WI38 (cell line): Measurements from ENCODE around the gene ARHGDIB.

ENCODE experiments used
- H3K4me3 ChIP-seq: 2 replicates; pipeline ENCODE4 v1.5.1; 2011; ENCODE audit warnings: low read depth, mild to moderate bottlenecking, control low read depth, low read length
- TF ChIP-seq, protein P1 (sequence below): IDR thresholded peaks from 2 replicates; pipeline ENCODE4 v1.5.1; 2012; ENCODE audit warnings: low read depth, mild to moderate bottlenecking, control low read depth, low read length

ARHGDIB gene

GRCh38 chr12:14903386-14904098 is 57.9 kb downstream of the ARHGDIB start:
- TF ChIP-seq, protein P1, sequence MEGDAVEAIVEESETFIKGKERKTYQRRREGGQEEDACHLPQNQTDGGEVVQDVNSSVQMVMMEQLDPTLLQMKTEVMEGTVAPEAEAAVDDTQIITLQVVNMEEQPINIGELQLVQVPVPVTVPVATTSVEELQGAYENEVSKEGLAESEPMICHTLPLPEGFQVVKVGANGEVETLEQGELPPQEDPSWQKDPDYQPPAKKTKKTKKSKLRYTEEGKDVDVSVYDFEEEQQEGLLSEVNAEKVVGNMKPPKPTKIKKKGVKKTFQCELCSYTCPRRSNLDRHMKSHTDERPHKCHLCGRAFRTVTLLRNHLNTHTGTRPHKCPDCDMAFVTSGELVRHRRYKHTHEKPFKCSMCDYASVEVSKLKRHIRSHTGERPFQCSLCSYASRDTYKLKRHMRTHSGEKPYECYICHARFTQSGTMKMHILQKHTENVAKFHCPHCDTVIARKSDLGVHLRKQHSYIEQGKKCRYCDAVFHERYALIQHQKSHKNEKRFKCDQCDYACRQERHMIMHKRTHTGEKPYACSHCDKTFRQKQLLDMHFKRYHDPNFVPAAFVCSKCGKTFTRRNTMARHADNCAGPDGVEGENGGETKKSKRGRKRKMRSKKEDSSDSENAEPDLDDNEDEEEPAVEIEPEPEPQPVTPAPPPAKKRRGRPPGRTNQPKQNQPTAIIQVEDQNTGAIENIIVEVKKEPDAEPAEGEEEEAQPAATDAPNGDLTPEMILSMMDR: no peak
- H3K4me3 ChIP-seq: no peak overlapping the region

DNA sequence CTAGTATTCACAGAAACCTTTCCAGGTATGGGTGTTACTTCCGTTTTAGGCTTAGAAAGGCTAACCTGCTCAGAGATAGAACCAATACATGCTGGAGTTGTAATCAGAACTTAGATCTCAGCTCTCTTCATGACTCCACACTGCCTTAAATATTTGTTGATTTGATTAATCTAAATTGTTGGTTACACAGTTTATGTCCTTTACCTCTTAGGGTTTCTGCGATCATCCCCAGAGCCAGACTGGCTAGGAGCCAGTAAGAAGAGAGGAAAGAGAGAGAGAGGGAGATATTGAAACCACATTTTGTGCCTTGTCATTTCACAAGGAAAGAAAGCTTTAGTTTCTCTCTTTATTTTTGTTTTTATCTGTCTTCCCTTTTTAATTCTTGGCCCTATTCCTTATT is 58.9 kb downstream of the ARHGDIB start:
- H3K4me3 ChIP-seq: no peak overlapping the region
- TF ChIP-seq, protein P1: no peak

- TF ChIP-seq, protein P1: no peak
- no peak overlapping the region for H3K4me3 ChIP-seq
Observed at GRCh38 chr12:14901228-14901562, 60.2 kb downstream of the ARHGDIB start.

DNA sequence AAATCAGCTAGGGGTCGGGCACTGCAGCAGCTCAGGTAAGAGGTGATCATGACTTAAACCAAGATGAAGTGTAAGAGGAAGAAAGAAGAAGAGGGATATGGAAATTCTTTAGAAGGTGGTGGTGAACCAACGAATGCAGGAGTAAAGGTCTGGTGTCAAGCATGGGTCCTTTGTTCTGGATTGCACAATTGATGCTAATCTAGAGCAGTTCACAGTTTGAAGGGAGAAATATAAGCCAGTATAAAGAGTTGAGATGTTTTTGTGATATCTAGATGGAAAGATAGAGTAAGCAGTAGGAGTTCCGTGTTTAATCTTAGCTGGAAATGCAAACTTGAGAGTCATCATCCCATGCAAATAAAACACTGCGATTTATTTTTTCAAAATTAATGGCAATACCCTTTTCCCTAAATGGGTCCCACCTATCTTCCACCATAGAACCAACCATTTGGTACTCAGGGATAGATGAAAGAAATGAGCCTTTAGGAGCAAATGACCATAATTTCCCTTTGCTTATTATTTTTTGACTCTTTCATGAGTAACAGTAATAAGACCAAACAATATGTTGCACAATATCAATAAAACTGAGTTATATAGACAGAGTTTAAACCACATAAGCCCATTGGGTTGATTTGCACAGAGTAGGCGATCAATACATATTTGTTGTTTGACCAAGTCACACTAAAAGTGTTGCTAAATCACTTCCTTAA is 60.7 kb downstream of the ARHGDIB start:
- H3K4me3 ChIP-seq: no peak overlapping the region
- TF ChIP-seq, protein P1: no peak

DNA sequence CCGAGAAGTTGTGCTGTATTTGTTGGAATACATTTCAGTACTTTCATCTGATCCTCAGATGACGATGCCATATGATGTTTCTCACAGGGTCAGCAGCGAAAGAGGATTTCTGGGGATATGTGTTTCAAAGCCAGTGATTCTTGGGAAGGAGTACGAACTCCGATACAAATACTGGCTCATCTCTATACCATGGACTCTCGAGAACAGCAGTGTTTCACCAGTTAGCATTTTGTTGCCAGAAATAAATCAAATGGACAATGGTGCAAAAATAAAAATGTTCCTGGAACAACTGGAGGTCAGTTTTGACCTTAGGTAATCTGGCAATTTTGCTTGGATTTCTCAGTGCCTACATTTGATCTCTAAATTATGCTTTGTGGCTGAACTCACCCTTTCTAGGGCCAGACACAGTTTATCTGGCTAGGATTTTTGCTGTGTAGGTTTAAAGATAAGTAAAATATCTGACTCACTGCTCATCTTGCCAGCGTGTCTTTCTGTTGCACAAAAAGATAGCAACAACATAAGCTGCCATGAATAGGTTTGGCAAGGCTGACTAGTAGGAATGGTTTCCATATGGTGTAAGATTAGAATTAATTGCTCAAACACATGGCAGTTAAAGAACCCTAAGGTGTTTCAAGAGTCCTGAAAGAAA is 64.8 kb downstream of the ARHGDIB start:
- TF ChIP-seq, protein P1: no peak
- no peak overlapping the region for H3K4me3 ChIP-seq

GRCh38 chr12:14893506-14894250 is 67.7 kb downstream of the ARHGDIB start:
- TF ChIP-seq, protein P1: no peak

More at GRCh38 chr12:14893506-14894250, 67.7 kb downstream of the ARHGDIB start:
- no peak overlapping the region for H3K4me3 ChIP-seq
